COLO668 (cell line): ENCODE data around the gene EIF1AD.

ENCODE experiments used
- DNase-seq: peaks from one replicate; lab custom pipeline; 2025; ENCODE audit not compliant: unreplicated experiment; lab: John Stamatoyannopoulos, UW

The EIF1AD gene

GRCh38 chr11:66006134-66006890 is 4.4 kb upstream of the EIF1AD start:
- no peak for DNase-seq

GRCh38 chr11:66004186-66004585 is 2.2 kb upstream of the EIF1AD start:
- DNase-seq: peak; percentile 24

GRCh38 chr11:66003291-66003690 is 1.3 kb upstream of the EIF1AD start:
- peak; percentile 20 for DNase-seq

GRCh38 chr11:66002648-66003225 is 780 bp upstream of the EIF1AD start:
- DNase-seq: peak; percentile 81

GRCh38 chr11:65997286-65997685 is 4.7 kb downstream of the EIF1AD start:
- no peak for DNase-seq

GRCh38 chr11:65992056-65992455 is 9.9 kb downstream of the EIF1AD start:
- no peak for DNase-seq

GRCh38 chr11:65988791-65989592 is 13.0 kb downstream of the EIF1AD start:
- peak; percentile 87 for DNase-seq

GRCh38 chr11:65987336-65987735 is 14.6 kb downstream of the EIF1AD start:
- DNase-seq: no peak

- no peak for DNase-seq
Measured at GRCh38 chr11:65983589-65983987, 18.4 kb downstream of the EIF1AD start.

- no peak for DNase-seq
Measured at GRCh38 chr11:65982824-65983588, 19.0 kb downstream of the EIF1AD start.

- DNase-seq: no peak
Measured at GRCh38 chr11:65981972-65982823, 19.8 kb downstream of the EIF1AD start.

- DNase-seq: no peak
Measured at GRCh38 chr11:65981101-65981740, 20.7 kb downstream of the EIF1AD start.

GRCh38 chr11:65979261-65979759 is 22.6 kb downstream of the EIF1AD start:
- no peak for DNase-seq

- no peak for DNase-seq
Measured at GRCh38 chr11:65978391-65979238, 23.3 kb downstream of the EIF1AD start.

- DNase-seq: no peak
Measured at GRCh38 chr11:65977621-65978390, 24.2 kb downstream of the EIF1AD start.

- DNase-seq: no peak
Measured at GRCh38 chr11:65976216-65977176, 25.5 kb downstream of the EIF1AD start.

- no peak for DNase-seq
Measured at GRCh38 chr11:65975771-65976170, 26.2 kb downstream of the EIF1AD start.
